K562 (cell line): ENCODE data around the gene REEP2. TPM values are rescaled to one million over a fixed set of nuclear protein-coding genes. Genes with fewer than 3 reads are reported as not detected.

ENCODE experiments used
- E2F8 ChIP-seq: fragments of 450-650 bp; IDR thresholded peaks from 2 replicates; pipeline ENCODE4 v1.7.1; 2018; ENCODE audit warnings: mild to moderate bottlenecking, low read depth; ENCODE audit not compliant: partially characterized antibody
- MGA ChIP-seq: fragments of 450-650 bp; IDR thresholded peaks from 2 replicates; pipeline ENCODE4 v1.6.1; 2016; ENCODE audit warnings: mild to moderate bottlenecking, moderate library complexity
- NRF1 ChIP-seq, 2 experiments: fragments of 450-650 bp; IDR thresholded peaks in 1 of 2; conservative IDR thresholded peaks in 1 of 2; 2 replicates each; pipeline ENCODE4 v1.6.1; 2014; ENCODE audit warnings: mild to moderate bottlenecking in 2 of 2
- RCOR1 ChIP-seq, 2 experiments: IDR thresholded peaks; 2 replicates each; pipeline ENCODE4 v1.6.1; 2012; ENCODE audit warnings: low read depth in 2 of 2, low read length in 2 of 2, borderline replicate concordance in 1 of 2, improper control_type of control experiment in 1 of 2
- RFX7 ChIP-seq: fragments of 250-450 bp; sonication (Bioruptor Pico); IDR thresholded peaks from 2 replicates; pipeline ENCODE4 v1.5.1; 2021; ENCODE audit warnings: mild to moderate bottlenecking
- ZBTB7A ChIP-seq: IDR thresholded peaks from 2 replicates; pipeline ENCODE4 v1.6.1; 2011; ENCODE audit warnings: low read depth, mild to moderate bottlenecking, low read length, moderate library complexity, borderline replicate concordance; ENCODE audit not compliant: control insufficient read depth
- ZBTB9 ChIP-seq: fragments of 450-650 bp; formaldehyde crosslinking; IDR thresholded peaks from 2 replicates; pipeline ENCODE4 v1.4.0; 2020; ENCODE audit warnings: mild to moderate bottlenecking, moderate library complexity
- ZFX ChIP-seq: sonication (generic); formaldehyde crosslinking; IDR thresholded peaks from 2 replicates; pipeline ENCODE4 v1.8.0; 2022; ENCODE audit warnings: mild to moderate bottlenecking, missing genetic modification reagents, moderate library complexity
- ZKSCAN1 ChIP-seq: fragments of 150-350 bp; IDR thresholded peaks from 2 replicates; pipeline ENCODE4 v1.6.1; 2016; ENCODE audit warnings: low read depth, low read length
- ZNF277 ChIP-seq: fragments of 250-450 bp; sonication (Bioruptor Pico); IDR thresholded peaks from 2 replicates; pipeline ENCODE4 v1.8.0; 2022; ENCODE audit warnings: inconsistent platforms, mild to moderate bottlenecking, moderate library complexity, borderline replicate concordance
- polyA plus RNA-seq, 8 experiments: library from polyadenylated mRNA; depleted of rRNA in 4 of 8; stranded (reverse) in 5 of 8; unstranded in 3 of 8; fragments of >200 nt; fragmentation: Nextera tagmentation in 2 of 8; fragmentation: Illumina TruSeq in 1 of 8; extraction: Ambion mirVana in 2 of 8; extraction: Trizol in 1 of 8; gene quantifications; 2 replicates each; pipeline versions ENCODE4 v1.2.1 to v1.2.3, GENCODE V29; 2011 to 2014; ENCODE audit warnings: inconsistent platforms in 1 of 8, missing spikeins in 1 of 8
- total RNA-seq, 7 experiments: library from RNA; depleted of rRNA in 6 of 7; stranded (reverse); fragments of >200 nt in 6 of 7; fragmentation: Illumina TruSeq in 2 of 7; extraction: Trizol in 2 of 7; gene quantifications; 2 replicates each; pipeline versions ENCODE4 v1.2.1 to v1.2.3, GENCODE V29; 2011 to 2021; ENCODE audit warnings: low replicate concordance in 1 of 7

Gene REEP2
- total and polyA plus RNA-seq, 9 of the 15 experiments (the other 6 are each of a cell fraction or from before 2014, with no cell fraction given), result 0.03 to 1.1 (median 0.12) TPM; not detected in 1

- TF ChIP-seq NRF1 (conservative IDR thresholded peaks at IDR 0.05 in 1 of 2, IDR thresholded peaks at IDR 0.05 in 1 of 2), result peak; percentile 38 to 62; a peak in 3 of 4 replicates
- no peak for TF ChIP-seq E2F8
- peak; percentile 92 for TF ChIP-seq MGA
- 0 out of 2 replicates have a peak, but pooled peaks have one; percentile 45 for TF ChIP-seq ZKSCAN1
- no peak for TF ChIP-seq ZFX (CRISPR knock-in tag)
- no peak for TF ChIP-seq RFX7
- TF ChIP-seq RCOR1 (IDR thresholded peaks at IDR 0.05; ENCODE audit: borderline replicate concordance in 1 of 2, low read depth in 2 of 2, low read length in 2 of 2), result peak; percentile 53 to 87; a peak in 3 of 4 replicates
- peak; percentile 91 for TF ChIP-seq ZBTB9 (CRISPR knock-in tag)
- no peak; the same call in 1 of the 2 replicates for TF ChIP-seq ZBTB7A
- TF ChIP-seq ZNF277 (CRISPR knock-in tag), result no peak
Measured at GRCh38 chr5:138488481-138488945, 49.7 kb downstream of the REEP2 start (continued).
